HepG2 (cell line): ENCODE results near the gene OASL. TPM values are rescaled to one million over a fixed set of nuclear protein-coding genes. Genes with fewer than 3 reads are reported as not detected.
A peak's percentile ranks its signal among the peaks of the same experiment; 100 is the strongest.

ENCODE experiments used
- AGO2 ChIP-seq: fragments of 200-400 bp; formaldehyde crosslinking; optimal IDR thresholded peaks from 2 replicates; pipeline ENCODE3; 2017; ENCODE audit warnings: mild to moderate bottlenecking, low read depth, low read length, moderate library complexity
- ATF2 ChIP-seq: sonication (generic); formaldehyde crosslinking; IDR thresholded peaks from 2 replicates; pipeline ENCODE4 v1.4.0; 2020; ENCODE audit warnings: missing genetic modification reagents
- CBX5 ChIP-seq: sonication (generic); formaldehyde crosslinking; IDR thresholded peaks from 2 replicates; pipeline ENCODE4 v1.4.0; 2020; ENCODE audit warnings: missing genetic modification reagents, borderline replicate concordance
- CREM ChIP-seq, 2 experiments: sonication (generic) in 1 of 2; formaldehyde crosslinking in 1 of 2; IDR thresholded peaks; 2 replicates each; pipeline versions ENCODE4 v1.4.0 to v1.6.1; 2016 to 2020; ENCODE audit warnings: antibody characterized with exemption in 1 of 2, mild to moderate bottlenecking in 1 of 2, missing genetic modification reagents in 1 of 2
- DDIT3 ChIP-seq: sonication (generic); formaldehyde crosslinking; IDR thresholded peaks from 2 replicates; pipeline ENCODE4 v1.4.0; 2020; ENCODE audit warnings: mild to moderate bottlenecking, missing genetic modification reagents
- DNMT1 ChIP-seq: sonication (generic); formaldehyde crosslinking; IDR thresholded peaks from 2 replicates; pipeline ENCODE4 v1.5.1; 2020; ENCODE audit warnings: mild to moderate bottlenecking, missing genetic modification reagents
- E2F2 ChIP-seq: sonication (generic); formaldehyde crosslinking; IDR thresholded peaks from 2 replicates; pipeline ENCODE4 v1.4.0; 2020; ENCODE audit warnings: missing genetic modification reagents, borderline replicate concordance
- HHEX ChIP-seq: IDR thresholded peaks from 2 replicates; pipeline ENCODE4 v1.6.1; 2016; ENCODE audit warnings: control low read depth
- HMGA1 ChIP-seq: sonication (generic); formaldehyde crosslinking; conservative IDR thresholded peaks from 2 replicates; pipeline ENCODE4 v1.4.0; 2020; ENCODE audit warnings: missing genetic modification reagents
- HNF4A ChIP-seq: sonication (generic); formaldehyde crosslinking; IDR thresholded peaks from 2 replicates; pipeline ENCODE4 v1.4.0; 2020; ENCODE audit warnings: missing genetic modification reagents
- IRF9 ChIP-seq: sonication (generic); formaldehyde crosslinking; IDR thresholded peaks from 2 replicates; pipeline ENCODE4 v1.8.0; 2022; ENCODE audit warnings: missing genetic modification reagents, mild to moderate bottlenecking, borderline replicate concordance
- ISL2 ChIP-seq: sonication (generic); formaldehyde crosslinking; IDR thresholded peaks from 2 replicates; pipeline ENCODE4 v1.5.0; 2020; ENCODE audit warnings: missing genetic modification reagents
- KDM2A ChIP-seq: sonication (generic); formaldehyde crosslinking; IDR thresholded peaks from 2 replicates; pipeline ENCODE4 v1.4.0; 2020; ENCODE audit warnings: low read depth, missing genetic modification reagents, borderline replicate concordance
- NRL ChIP-seq: sonication (generic); formaldehyde crosslinking; IDR thresholded peaks from 2 replicates; pipeline ENCODE4 v1.5.0; 2020; ENCODE audit warnings: missing genetic modification reagents, mild to moderate bottlenecking, moderate library complexity, borderline replicate concordance
- POLR2AphosphoS2 ChIP-seq: IDR thresholded peaks from 2 replicates; pipeline ENCODE4 v1.6.1; 2011; ENCODE audit warnings: low read depth, low read length, improper control_type of control experiment
- TBL1XR1 ChIP-seq: fragments of 150-350 bp; IDR thresholded peaks from 2 replicates; pipeline ENCODE4 v1.6.1; 2014; ENCODE audit warnings: borderline replicate concordance, low read length; ENCODE audit not compliant: partially characterized antibody
- XRCC5 ChIP-seq: fragments of 200-400 bp; formaldehyde crosslinking; optimal IDR thresholded peaks from 2 replicates; pipeline ENCODE3; 2017; ENCODE audit warnings: mild to moderate bottlenecking, low read length
- ZC3H13 ChIP-seq: sonication (generic); formaldehyde crosslinking; IDR thresholded peaks from 2 replicates; pipeline ENCODE4 v1.8.1; 2023; ENCODE audit warnings: mild to moderate bottlenecking, missing genetic modification reagents, moderate library complexity
- ZFP90 ChIP-seq: sonication (generic); formaldehyde crosslinking; IDR thresholded peaks from 2 replicates; pipeline ENCODE4 v1.8.0; 2022; ENCODE audit warnings: missing genetic modification reagents, mild to moderate bottlenecking, inconsistent platforms, borderline replicate concordance
- ZNF44 ChIP-seq: sonication (generic); formaldehyde crosslinking; IDR thresholded peaks from 2 replicates; pipeline ENCODE4 v1.5.1; 2020; ENCODE audit warnings: mild to moderate bottlenecking, missing genetic modification reagents
- ZNF687 ChIP-seq: sonication (generic); formaldehyde crosslinking; IDR thresholded peaks from 2 replicates; pipeline ENCODE4 v1.5.1; 2020; ENCODE audit warnings: mild to moderate bottlenecking, missing genetic modification reagents, moderate library complexity
- ZNF777 ChIP-seq: sonication (generic); formaldehyde crosslinking; IDR thresholded peaks from 2 replicates; pipeline ENCODE4 v1.4.0; 2020; ENCODE audit warnings: missing genetic modification reagents
- polyA plus RNA-seq, 8 experiments: library from polyadenylated mRNA; depleted of rRNA in 3 of 8; stranded (reverse) in 7 of 8; unstranded in 1 of 8; fragments of >200 nt; fragmentation: Illumina TruSeq in 4 of 8; extraction: Trizol in 4 of 8; gene quantifications; 2 replicates each; pipeline versions ENCODE4 v1.2.1 to v1.2.3, GENCODE V29; 2011 to 2016; ENCODE audit warnings: low read depth in 4 of 8, missing spikeins in 1 of 8, mixed read lengths in 1 of 8; ENCODE audit not compliant: insufficient read depth in 1 of 8
- total RNA-seq, 5 experiments: library from RNA; depleted of rRNA; stranded (reverse); fragments of >200 nt; fragmentation: Illumina TruSeq; extraction: Trizol; gene quantifications; 2 replicates each; pipeline ENCODE4 v1.2.3, GENCODE V29; 2016; ENCODE audit warnings: low read depth in 1 of 5

The OASL gene
- total and polyA plus RNA-seq, 2 of the 13 experiments (the other 11 are each of a cell fraction or from before 2014, with no cell fraction given) = 0.11 to 0.22 TPM

GRCh38 chr12:121005346-121005815 is 33.7 kb downstream of the OASL start (continued):
- TF ChIP-seq KDM2A (CRISPR knock-in tag) (peak; percentile 58; the same call in 1 of the 2 replicates), HHEX (no peak), CREM (IDR thresholded peaks at IDR 0.05) (no peak), CREM (CRISPR knock-in tag; IDR thresholded peaks at IDR 0.05) (no peak), XRCC5 (peak; percentile 67), TBL1XR1 (no peak), DDIT3 (CRISPR knock-in tag) (no peak), DNMT1 (no peak), HNF4A (CRISPR knock-in tag) (no peak), IRF9 (no peak), ZNF44 (no peak), AGO2 (peak; percentile 52), ATF2 (CRISPR knock-in tag) (peak; percentile 32; the same call in 1 of the 2 replicates), NRL (CRISPR knock-in tag) (0 out of 2 replicates have a peak, but pooled peaks have one; percentile 25), E2F2 (no peak), CBX5 (CRISPR knock-in tag) (peak; percentile 29; the same call in 1 of the 2 replicates), ZFP90 (no peak), ISL2 (no peak), ZC3H13 (CRISPR knock-in tag) (peak; percentile 58), POLR2AphosphoS2 (0 out of 2 replicates have a peak, but pooled peaks have one; percentile 38), ZNF777 (0 out of 2 replicates have a peak, but pooled peaks have one; percentile 20), ZNF687 (CRISPR knock-in tag) (peak; percentile 64), HMGA1 (CRISPR knock-in tag) (no peak)
